CD4-positive, alpha-beta T cell treated with Interleukin-10 for 1 hour (primary cell): Measurements from ENCODE around the gene CLCN2.

ENCODE experiments used
- DNase-seq: peaks from one replicate; pipeline ENCODE4 v3.0.0-alpha.2; 2020

The CLCN2 gene

DNA sequence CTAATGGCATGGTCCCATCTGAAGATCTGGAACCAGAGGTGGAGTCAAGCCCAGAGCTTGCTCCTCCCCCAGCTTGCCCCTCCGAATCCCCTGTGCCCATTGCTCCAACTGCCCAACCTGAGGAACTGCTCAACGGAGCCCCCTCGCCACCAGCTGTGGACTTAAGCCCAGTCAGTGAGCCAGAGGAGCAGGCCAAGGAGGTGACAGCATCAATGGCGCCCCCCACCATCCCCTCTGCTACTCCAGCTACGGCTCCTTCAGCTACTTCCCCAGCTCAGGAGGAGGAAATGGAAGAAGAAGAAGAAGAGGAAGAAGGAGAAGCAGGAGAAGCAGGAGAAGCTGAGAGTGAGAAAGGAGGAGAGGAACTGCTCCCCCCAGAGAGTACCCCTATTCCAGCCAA lies 39.7 kb downstream of the CLCN2 start:
- DNase-seq = no peak

DNA sequence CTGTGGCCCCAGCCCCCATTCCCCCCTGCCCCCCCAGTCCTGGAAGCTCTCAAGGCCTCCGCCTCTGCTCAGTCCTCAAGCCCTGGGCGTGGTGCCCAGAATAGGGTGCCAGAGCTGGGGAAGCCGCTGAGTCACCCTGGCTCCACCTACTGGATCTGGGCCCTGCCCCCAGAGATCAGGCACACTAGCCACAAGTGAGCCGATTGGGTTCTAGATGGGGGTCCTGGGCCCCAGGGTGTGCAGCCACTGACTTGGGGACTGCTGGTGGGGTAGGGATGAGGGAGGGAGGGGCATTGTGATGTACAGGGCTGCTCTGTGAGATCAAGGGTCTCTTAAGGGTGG lies 41.3 kb downstream of the CLCN2 start:
- DNase-seq = peak; percentile 33

DNA sequence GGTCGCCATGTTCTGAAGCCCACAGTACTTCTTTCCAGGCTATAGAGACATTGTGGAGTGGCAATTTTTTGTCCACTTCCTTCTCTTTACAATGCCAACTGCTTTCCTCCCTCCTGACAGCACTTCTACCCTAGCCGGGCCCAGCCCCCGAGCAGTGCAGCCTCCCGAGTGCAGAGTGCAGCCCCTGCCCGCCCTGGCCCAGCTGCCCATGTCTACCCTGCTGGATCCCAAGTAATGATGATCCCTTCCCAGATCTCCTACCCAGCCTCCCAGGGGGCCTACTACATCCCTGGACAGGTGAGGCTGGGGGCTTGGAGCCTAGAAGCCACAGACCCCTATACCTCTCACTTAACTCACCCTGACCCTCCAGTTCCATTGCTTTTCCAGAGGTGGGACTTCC lies 44.2 kb downstream of the CLCN2 start:
- no peak for DNase-seq

DNA sequence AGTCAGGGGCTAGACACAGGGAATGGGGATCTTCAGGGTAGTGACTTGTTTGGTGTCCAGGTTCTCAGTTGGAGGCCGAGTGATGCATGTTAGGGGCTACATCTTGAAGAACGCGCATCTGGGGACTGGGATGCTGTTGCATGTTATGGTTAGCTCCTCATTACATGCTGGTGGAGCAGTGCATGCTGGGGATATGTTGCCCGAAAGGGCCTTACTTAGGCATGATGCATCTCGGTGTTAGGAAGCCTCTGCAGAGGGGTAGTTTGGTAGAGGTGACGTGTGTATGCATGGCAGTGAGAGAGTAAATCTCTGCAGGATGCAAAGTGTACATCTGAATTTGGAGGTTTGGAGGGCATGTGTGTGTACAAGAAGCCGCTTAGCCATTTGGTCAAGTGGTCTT lies 44.6 kb downstream of the CLCN2 start:
- DNase-seq = no peak

DNA sequence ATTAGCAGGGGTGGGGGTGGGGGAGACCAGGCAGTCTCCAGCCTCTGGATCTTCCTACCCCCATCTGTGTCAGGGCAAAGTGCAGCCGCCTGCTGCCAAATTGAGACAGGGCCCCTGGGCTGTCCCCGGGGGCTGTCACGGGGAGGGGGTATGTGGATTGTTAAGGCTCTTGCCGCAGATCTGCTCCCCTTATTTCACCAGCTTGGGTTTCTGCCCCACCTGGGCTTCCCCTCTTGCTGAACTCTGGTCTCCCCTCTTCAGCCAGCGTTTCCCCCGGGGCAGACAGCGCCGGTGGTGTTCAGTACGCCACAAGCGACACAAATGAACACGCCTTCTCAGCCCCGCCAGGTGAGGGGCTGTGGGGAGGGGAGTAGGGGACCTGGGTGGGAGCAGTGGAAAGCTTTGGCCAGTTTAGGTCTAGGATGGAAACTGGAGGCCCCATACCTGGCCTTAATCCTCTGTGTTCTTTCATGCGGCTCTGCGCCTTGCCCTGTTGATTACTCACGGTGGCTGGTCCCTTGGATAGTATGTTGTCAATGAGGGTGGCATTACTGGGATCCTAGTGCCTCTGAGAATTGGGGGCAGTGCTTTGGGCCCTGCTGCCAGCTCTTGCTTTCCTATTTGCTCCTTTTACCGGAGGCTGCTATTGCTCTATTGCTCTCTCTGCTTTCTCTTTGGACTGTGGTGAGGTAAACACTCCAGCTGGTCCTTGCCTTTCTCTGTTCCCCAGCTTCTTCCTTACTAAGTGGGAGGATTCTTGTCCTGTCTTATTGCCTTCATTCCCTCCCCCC lies 45.3 kb downstream of the CLCN2 start:
- peak; percentile 38 for DNase-seq

DNA sequence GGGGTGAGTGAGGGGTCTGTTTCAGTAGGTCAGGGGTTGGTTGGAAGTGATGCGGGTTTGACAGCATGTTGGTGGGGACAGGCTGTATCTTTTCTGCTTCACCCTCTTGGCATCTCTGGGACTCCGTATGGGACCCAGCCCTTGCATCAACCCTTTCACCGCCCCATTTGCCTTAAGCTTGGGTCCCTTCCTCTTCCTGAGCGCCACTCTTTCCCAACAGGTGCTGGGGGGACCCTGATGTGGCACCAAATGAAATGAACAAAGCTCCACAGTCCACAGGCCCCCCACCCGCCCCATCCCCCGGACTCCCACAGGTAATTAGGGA lies 45.9 kb downstream of the CLCN2 start:
- DNase-seq = no peak

DNA sequence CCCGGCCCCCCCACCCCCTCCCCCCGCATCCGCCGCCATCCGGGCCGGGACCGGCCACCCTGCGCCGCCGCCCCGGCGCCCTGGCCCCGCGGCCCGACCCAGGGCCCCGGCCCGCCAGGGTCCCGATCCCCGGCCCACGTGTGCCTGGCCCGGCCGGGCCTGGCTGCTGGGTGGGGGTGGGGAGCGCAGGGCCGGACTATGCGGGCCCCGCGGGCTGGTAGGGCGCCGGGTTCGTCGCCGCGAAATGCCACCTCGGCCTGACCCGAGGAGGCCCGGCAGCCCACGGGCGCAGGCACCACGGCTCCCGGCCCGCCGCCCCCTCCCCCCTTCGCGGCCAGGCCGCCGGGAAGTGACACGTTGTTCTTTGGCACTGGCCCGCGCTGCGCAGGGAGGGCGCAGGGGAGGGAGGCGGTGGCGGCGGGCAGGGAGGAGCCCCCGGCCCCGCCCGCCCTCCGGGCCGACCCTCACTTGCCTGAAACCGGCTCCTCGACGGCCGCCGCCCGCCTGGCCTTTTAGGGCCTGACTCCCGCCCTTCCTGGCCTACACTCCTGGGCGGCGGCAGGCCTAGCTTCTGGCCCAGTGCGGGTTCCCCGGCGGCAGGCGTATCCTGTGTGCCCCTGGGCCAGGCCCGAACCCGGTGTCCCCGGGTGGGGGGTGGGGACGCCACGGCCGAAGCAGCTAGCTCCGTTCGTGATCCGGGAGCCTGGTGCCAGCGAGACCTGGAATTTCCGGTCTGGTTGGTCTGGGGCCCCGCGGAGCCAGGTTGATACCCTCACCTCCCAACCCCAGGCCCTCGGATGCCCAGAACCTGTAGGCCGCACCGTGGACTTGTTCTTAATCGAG lies 46.5 kb downstream of the CLCN2 start:
- peak; percentile 83 for DNase-seq

DNA sequence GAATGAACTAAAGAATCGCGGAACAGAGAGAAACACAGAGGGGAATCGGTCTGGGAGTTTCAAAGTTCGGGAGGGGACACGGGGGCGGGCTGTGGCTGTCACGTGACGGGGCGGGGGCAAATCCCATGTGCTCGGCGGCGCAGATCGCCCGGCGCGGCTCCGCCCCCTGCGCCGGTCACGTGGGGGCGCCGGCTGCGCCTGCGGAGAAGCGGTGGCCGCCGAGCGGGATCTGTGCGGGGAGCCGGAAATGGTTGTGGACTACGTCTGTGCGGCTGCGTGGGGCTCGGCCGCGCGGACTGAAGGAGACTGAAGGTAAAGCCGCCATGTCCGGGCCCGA lies 47.1 kb downstream of the CLCN2 start, which contains the start of gene EIF4G1:
Gene EIF4G1, plus strand, starts transcription at position 244 of the 337 bp plus-strand sequence. CDS start 1,191 bp downstream, outside the sequence.
- DNase-seq = peak; percentile 94

DNA sequence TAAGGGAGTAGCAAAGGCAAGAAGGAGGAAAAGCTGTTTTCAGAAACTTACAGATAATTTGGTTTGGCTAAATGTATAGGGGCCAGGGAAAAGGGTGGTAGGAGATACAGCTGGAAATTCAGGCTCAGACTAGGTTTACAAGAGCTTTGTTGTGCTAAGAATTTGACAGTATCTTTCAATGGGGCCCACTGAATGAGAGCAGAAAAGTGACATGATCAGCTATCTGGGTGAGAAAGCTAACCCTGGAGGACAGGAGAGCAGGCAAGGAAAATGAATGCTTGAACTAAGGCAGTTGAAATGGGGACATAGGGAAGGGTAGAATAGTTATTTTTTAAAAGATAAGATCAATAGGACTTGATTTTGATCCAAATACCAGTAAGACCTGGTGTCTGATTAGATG lies 49.8 kb downstream of the CLCN2 start:
- no peak for DNase-seq

DNA sequence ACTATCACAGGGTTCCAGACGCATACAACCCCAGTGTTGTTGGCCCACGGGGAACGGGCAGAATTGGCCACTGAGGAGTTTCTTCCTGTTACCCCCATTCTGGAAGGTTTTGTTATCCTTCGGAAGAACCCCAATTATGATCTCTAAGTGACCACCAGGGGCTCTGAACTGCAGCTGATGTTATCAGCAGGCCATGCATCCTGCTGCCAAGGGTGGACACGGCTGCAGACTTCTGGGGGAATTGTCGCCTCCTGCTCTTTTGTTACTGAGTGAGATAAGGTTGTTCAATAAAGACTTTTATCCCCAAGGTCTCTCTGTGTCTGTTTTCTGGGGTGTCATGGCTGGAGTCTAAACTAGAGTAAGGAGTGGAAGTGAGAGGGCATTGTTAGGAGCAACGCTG lies 52.7 kb downstream of the CLCN2 start:
- no peak for DNase-seq

DNA sequence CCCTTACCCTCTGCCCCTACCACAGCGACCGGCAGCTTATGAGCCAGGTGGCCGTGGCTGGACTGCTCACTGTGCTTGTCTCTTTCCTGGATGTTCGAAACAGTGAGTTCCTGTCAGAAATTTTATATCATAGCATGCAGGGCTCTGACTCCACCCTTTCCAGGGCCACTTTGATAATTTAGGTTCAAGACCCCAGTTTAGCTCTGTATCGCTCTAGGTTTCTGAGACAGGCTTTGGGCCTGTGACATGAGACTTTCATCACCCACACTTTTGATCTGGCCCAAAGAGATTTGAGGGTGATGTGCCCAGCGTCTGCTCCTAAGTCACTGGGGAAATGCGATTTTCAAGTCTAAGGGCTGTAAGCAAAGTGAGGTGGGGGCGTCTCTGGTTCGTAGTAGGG lies 53.5 kb downstream of the CLCN2 start:
- DNase-seq = no peak

DNA sequence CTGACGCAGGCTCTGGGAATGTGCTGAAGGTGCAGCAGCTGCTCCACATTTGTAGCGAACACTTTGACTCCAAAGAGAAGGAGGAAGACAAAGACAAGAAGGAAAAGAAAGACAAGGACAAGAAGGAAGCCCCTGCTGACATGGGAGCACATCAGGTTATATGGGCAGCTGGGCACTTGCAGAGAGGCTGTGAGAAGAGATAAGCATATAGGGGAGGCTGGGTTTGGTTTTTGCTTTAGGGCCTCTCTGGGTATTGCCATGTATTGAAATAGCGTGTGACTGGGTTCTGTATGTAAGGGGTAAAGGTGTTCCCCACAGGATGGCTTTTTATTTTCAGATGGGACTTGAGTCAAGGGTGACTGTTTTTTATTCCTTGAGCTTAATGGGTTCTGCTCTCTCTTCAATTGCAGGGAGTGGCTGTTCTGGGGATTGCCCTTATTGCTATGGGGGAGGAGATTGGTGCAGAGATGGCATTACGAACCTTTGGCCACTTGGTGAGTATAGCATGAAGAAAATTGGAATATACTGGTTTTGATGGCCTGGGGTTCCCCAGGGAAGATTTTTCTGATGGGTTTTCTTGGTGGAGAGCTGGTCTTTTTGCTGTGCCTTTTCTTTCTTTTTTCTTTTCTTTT lies 54.9 kb downstream of the CLCN2 start:
- DNase-seq = no peak

DNA sequence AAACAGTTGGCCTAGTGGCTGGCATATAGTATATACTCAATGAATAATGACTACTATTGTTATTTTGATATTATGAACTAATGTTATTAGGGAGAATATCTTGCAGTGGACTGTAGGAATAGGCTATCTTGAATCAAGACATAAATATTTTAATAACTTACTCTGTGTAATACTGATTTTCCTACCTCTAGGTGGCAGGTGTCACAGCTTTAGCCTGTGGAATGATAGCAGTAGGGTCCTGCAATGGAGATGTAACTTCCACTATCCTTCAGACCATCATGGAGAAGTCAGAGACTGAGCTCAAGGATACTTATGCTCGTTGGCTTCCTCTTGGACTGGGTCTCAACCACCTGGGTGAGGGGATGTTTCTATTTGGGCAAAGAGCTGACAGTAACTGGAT lies 55.8 kb downstream of the CLCN2 start:
- DNase-seq = peak; percentile 23

DNA sequence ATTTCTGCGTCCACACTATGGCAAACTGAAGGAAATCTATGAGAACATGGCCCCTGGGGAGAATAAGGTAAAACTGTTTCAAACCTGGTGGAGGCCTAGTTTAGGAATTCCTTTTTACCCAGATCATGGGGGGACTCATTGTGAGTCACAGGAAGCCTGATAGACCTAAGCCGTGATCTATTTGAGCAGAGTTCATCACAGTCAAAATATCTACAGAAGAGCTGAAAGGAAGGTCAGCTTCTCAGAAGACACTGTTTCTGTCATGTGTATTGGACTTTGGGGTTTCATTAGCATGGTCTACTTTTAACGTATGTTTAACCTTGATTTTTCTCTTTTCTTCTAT lies 61.1 kb downstream of the CLCN2 start:
- DNase-seq = no peak

DNA sequence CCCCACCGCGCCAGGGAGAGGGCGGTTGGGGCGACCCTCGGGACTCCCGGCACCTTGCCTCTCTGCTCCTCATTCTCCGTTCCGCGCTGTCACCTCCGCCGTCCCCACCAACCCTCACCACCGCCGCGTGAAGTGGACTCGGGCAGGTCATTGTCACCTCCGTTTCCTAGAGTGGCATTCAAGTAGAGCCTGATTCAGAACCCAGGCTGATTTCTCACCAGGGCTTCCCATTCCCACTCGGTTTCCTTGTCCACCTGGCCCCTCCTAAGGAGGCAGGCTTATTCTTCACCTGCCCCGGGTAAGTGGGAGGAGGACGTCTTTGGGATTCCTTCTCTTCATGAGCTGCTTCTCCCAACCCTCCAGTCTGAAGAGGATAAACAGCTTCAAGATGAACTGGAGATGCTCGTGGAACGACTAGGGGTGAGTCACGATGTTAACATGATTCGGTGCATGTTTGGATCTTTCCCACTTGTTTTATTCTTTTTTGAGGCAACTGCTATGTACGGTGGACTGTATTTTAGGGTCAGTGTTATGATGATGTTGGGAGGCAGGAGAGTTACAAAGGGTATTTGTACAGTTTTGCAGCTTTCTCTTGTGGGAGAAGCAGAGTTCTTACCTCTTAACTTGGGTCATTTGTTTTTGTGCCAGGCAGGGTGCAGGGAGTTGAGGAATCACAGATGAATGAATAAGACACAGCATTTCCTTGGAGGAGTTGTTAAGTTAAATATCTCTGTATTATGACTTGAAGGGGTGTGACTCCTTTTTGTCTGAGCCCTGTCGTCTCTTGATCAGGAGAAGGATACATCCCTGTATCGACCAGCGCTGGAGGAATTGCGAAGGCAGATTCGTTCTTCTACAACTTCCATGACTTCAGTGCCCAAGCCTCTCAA lies 61.7 kb downstream of the CLCN2 start:
- no peak for DNase-seq

DNA sequence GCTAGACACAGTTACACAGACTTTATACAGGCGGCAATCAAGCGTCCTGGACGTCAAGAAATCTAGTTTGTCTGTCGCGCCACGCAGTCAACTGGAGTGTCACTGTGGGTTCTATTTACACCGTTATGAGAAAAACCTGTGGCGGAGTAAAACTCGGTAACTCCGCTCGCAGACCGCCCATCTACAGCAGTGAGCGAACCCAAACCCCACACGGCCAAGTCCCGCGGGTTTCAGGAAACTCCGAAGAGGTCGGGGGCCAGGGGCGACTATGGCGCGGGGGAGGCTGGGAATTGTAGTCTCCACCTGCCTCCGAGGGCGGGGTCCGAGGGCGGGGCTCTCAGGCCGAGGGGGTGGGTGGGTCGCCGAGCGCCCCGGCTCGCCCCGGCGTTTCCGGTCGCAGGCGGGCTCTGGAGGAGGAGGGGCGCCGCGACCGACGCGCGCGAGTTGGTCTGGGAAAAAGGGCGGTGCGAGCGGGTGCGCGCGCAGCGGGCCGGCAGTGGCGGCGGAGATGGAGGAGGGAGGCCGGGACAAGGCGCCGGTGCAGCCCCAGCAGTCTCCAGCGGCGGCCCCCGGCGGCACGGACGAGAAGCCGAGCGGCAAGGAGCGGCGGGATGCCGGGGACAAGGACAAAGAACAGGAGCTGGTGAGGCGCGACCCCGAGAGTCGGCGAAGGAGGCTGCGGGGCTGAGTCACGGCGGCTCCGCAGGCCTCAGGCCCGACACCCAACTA lies 62.5 kb downstream of the CLCN2 start, which contains the start of gene PSMD2:
Gene PSMD2, plus strand, starts transcription at position 483 of the 729 bp plus-strand sequence. Its CDS starts 26 bp downstream, at position 509.
- peak; percentile 98 for DNase-seq

DNA sequence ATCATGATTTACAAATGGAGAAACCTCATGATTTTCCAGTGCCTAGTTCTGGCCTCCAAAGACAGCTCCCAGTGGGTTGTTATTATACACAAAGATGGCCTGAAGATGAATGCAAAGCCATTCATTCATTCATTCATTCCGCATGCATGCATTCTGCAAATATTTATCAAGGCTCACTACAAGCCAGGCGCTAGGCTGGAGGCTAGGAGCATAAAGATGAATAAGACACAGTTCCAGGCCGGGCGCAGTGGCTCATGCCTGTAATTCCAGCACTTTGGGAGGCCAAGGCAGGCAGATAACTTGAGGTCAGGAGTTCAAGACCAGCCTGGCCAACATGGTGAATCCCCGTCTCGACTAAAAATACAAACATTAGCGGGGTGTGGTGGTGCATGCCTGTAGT lies 64.8 kb downstream of the CLCN2 start:
- no peak for DNase-seq
